Measurements from ENCODE around the gene CACNB2. TPM values are rescaled to one million over a fixed set of nuclear protein-coding genes. Genes with fewer than 3 reads are reported as not detected.

Gene CACNB2
- total RNA-seq, 1 experiment from 2014 or later: 3.2 TPM

- no peak for TF ChIP-seq FOXJ3 (CRISPR knock-in tag; IDR thresholded peaks at IDR 0.05; ENCODE audit: borderline replicate concordance)
- TF ChIP-seq ZNF232 (CRISPR knock-in tag; IDR thresholded peaks at IDR 0.05): no peak
- TF ChIP-seq ZNF263 (CRISPR knock-in tag; IDR thresholded peaks at IDR 0.05; ENCODE audit: low read depth): no peak
- no peak for TF ChIP-seq CREB1 (CRISPR knock-in tag; IDR thresholded peaks at IDR 0.05)
- no peak for TF ChIP-seq USF1 (CRISPR knock-in tag; IDR thresholded peaks at IDR 0.05)
- no peak for TF ChIP-seq NR2C2 (CRISPR knock-in tag; IDR thresholded peaks at IDR 0.05)
- no peak for TF ChIP-seq ZNF425 (CRISPR knock-in tag; conservative IDR thresholded peaks at IDR 0.05)
- no peak for TF ChIP-seq OVOL2 (CRISPR knock-in tag; IDR thresholded peaks at IDR 0.05; ENCODE audit: borderline replicate concordance)
- TF ChIP-seq TEAD4 (CRISPR knock-in tag; IDR thresholded peaks at IDR 0.05): no peak
Observed at GRCh38 chr10:18298256-18298655, 158.0 kb downstream of the CACNB2 start (continued).

- ATAC-seq: no peak
- no peak for DNase-seq (ENCODE audit: low spot score)
- POLR2A ChIA-PET: no interaction called here
- Mint-ChIP-seq H3K4me1 (peaks cover 5% of the 10 kb centered on the region; the same call in 1 of the 2 replicates), H3K9me3 (no peaks in the 10 kb centered on the region), H3K36me3 (no peaks in the 10 kb centered on the region), H3K4me3 (no peak overlapping the region), H3K27ac (no peak overlapping the region), H3K27me3 (ENCODE audit: low read depth) (no peaks in the 10 kb centered on the region)
- TF ChIP-seq MXD4 (CRISPR knock-in tag; IDR thresholded peaks at IDR 0.05; ENCODE audit: borderline replicate concordance) (no peak), AFF4 (CRISPR knock-in tag; IDR thresholded peaks at IDR 0.05; ENCODE audit: borderline replicate concordance) (no peak), CREB1 (CRISPR knock-in tag; IDR thresholded peaks at IDR 0.05) (no peak), FOXK1 (CRISPR knock-in tag; IDR thresholded peaks at IDR 0.05) (no peak), ZNF281 (CRISPR knock-in tag; IDR thresholded peaks at IDR 0.05) (no peak), JAZF1 (CRISPR knock-in tag; IDR thresholded peaks at IDR 0.05) (no peak), ZNF512 (CRISPR knock-in tag; IDR thresholded peaks at IDR 0.05; ENCODE audit: borderline replicate concordance) (no peak), CTCF (IDR thresholded peaks at IDR 0.05) (no peak)
- CTCF ChIA-PET: no interaction called here
Observed at GRCh38 chr10:18303851-18304801, 163.9 kb downstream of the CACNB2 start.
